Activated T-helper 1 cell treated with anti-CD3 and anti-CD28 coated beads, Interleukin-12 subunit alpha, Interleukin-12 subunit beta, Interleukin-2, Interleukin-4 antibody, amounts not matched to agents 30 ng/mL and 10 ng/mL and 1 ng/mL, durations not matched to agents 14 hours and 24 hours and 36 hours (primary cell): ENCODE measurements around the gene CALR3. TPM values are rescaled to one million over a fixed set of nuclear protein-coding genes. Genes with fewer than 3 reads are reported as not detected.
"Not testable (repeated sequence)": the region's sequence is repeated elsewhere in the genome, so short reads cannot be mapped to it uniquely, and the experiment has no call there.

Experiments
- DNase-seq: peaks from one replicate; pipeline ENCODE4 v3.0.0; 2021; ENCODE audit warnings: low spot score
- H3K27ac Mint-ChIP-seq: one replicate; pipeline ENCODE4 v1.8.0; 2021; ENCODE audit warnings: mild to moderate bottlenecking, mixed read lengths
- H3K27me3 Mint-ChIP-seq: one replicate; pipeline ENCODE4 v1.8.0; 2022; ENCODE audit warnings: mild to moderate bottlenecking, moderate library complexity, mixed read lengths; ENCODE audit not compliant: insufficient read depth
- H3K36me3 Mint-ChIP-seq: one replicate; pipeline ENCODE4 v1.8.0; 2021; ENCODE audit warnings: low read depth, mixed read lengths
- H3K4me1 Mint-ChIP-seq: one replicate; pipeline ENCODE4 v1.8.0; 2021; ENCODE audit warnings: low read depth, mixed read lengths
- H3K4me3 Mint-ChIP-seq: one replicate; pipeline ENCODE4 v1.8.0; 2021; ENCODE audit warnings: mild to moderate bottlenecking, moderate library complexity, mixed read lengths
- H3K9me3 Mint-ChIP-seq: one replicate; pipeline ENCODE4 v1.8.0; 2021; ENCODE audit warnings: mixed read lengths
- intact Hi-C: fragments of 100-400 bp; cut with micrococcal nuclease; formaldehyde crosslinking; loops from one replicate; pipeline ENCODE4 v1.15.1; 2024
- total RNA-seq: library from RNA; stranded (reverse); gene quantifications from 2 replicates; pipeline ENCODE4 v1.2.3, GENCODE V29; 2022

Gene CALR3
- total RNA-seq, 1 donor from 2014 or later, result not detected

DNA sequence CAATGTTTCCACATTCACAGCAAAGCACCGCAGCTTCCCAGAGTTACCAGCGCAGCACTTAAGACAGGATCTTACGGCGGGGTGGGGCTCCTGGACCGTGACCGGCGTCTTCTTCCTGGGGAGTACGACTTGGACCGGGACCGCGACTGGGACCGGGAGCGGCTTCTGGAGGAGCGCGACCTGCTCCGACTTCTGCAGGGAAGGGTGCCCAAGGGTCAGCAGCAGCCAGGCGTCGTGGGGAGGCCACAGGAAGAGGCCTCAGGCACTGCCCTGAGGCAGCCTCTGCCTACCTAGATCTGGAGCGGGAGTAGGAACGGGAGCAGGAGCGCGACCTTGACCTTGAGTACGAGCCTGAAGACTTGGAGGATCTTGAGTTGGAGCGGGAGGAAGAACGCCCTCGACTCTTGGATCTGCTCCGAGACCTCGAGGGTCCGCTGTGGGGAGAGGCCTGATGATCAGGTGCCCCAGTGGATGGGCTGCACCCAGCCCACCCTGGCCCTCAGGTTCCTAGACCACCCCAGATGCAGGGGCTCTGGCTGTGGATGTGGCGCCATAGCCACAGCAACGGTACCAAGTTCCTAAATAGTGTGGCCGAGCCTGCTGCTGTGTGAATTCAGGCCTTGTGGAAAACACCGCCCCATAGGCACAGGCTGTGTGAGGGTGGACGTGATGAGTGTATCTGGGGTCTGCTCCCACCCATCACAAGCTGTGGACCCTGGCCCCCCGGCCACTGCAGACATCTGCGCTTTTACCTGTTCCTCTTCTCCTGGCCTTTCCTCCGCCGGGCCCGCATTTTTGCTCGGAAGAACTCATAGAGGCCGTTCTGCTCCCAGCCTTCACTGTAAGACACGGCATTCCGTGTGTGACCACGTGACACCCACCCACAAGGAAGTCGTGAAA, 24.4 kb upstream of the CALR3 start:
- H3K4me1 Mint-ChIP-seq, result no peaks in the 10 kb centered on the region
- peaks cover 32% of the 10 kb centered on the region for H3K36me3 Mint-ChIP-seq
- DNase-seq, result no peak
- intact Hi-C loops, result no loop called here
- no peak overlapping the region for H3K27ac Mint-ChIP-seq
- H3K27me3 Mint-ChIP-seq, result no peaks in the 10 kb centered on the region
- no peaks in the 10 kb centered on the region for H3K9me3 Mint-ChIP-seq
- no peak overlapping the region for H3K4me3 Mint-ChIP-seq

DNA sequence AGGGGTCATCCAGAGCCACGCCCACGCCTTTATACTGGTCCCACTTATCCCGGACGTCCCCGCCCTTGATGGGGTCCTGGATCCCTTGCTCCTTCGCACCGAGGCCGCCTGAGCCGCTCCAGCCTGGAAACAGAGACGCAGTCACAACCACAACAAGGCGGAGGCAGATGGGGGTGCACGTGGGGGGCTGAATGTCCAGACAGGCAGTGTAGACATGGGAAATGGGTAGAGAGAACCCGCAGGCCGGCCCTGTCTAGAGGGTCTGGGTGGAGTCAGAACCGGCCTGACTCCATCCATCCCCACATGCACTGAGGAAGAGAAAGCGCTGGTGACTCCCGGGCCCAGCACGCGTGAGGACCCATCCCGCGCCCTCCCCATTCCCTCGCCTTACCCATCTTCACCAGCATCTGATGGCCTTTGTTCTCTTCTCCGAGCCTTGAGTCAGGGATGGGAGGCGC, 23.3 kb upstream of the CALR3 start:
- intact Hi-C loops, result no loop called here
- H3K9me3 Mint-ChIP-seq, result no peaks in the 10 kb centered on the region
- no peak overlapping the region for H3K27ac Mint-ChIP-seq
- no peak overlapping the region for H3K4me3 Mint-ChIP-seq
- no peak for DNase-seq
- no peaks in the 10 kb centered on the region for H3K4me1 Mint-ChIP-seq
- no peaks in the 10 kb centered on the region for H3K27me3 Mint-ChIP-seq
- H3K36me3 Mint-ChIP-seq, result peaks cover 31% of the 10 kb centered on the region

- Mint-ChIP-seq H3K4me1 (no peaks in the 10 kb centered on the region), H3K4me3 (no peak overlapping the region), H3K27me3 (no peaks in the 10 kb centered on the region), H3K27ac (no peak overlapping the region), H3K9me3 (no peaks in the 10 kb centered on the region), H3K36me3 (peaks cover 27% of the 10 kb centered on the region)
- DNase-seq, result no peak
- intact Hi-C loops, result no loop called here
Observed at GRCh38 chr19:16518483-16519229, 22.7 kb upstream of the CALR3 start.

GRCh38 chr19:16518061-16518460, 22.1 kb upstream of the CALR3 start:
- no peak overlapping the region for H3K4me3 Mint-ChIP-seq
- intact Hi-C loops, result no loop called here
- peaks cover 24% of the 10 kb centered on the region for H3K36me3 Mint-ChIP-seq
- no peak overlapping the region for H3K27ac Mint-ChIP-seq
- DNase-seq, result no peak
- H3K27me3 Mint-ChIP-seq, result no peaks in the 10 kb centered on the region
- H3K4me1 Mint-ChIP-seq, result no peaks in the 10 kb centered on the region
- no peaks in the 10 kb centered on the region for H3K9me3 Mint-ChIP-seq

DNA sequence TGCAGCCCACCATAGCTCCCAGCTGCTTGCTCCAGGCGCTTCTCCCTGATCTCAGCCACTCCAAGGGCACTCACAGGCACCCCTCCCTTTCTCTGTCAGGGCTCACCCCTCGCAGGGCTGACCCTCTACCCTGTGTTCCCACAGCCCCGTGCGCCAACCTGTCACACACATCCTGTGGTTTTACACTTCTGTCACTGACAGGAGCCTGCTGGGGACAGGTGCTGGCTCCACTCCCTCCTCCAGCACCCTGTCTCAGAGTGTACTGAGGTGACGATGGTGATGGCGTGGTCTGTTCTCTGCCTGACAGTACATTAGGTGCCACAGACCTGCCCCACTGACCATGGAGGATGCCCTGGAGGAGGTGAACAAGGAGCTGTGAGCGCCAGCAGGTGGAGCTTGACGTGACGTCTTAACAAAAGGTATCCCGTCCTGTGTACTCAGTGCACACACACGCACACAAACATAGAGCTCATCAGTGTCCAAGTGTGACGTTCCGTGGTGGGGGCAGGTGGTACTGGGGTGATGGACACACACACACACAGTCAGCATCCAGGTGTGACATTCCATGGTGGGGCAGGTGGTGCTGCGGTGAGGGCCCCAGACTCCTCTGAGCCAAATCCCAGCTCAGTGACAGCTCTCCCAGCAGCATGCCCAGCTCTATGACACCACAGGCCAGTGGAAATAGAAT, 21.1 kb upstream of the CALR3 start:
- Mint-ChIP-seq H3K9me3 (no peaks in the 10 kb centered on the region), H3K36me3 (peaks cover 17% of the 10 kb centered on the region), H3K4me1 (no peaks in the 10 kb centered on the region), H3K4me3 (no peak overlapping the region), H3K27me3 (no peaks in the 10 kb centered on the region), H3K27ac (no peak overlapping the region)
- no peak for DNase-seq
- intact Hi-C loops, result no loop called here

DNA sequence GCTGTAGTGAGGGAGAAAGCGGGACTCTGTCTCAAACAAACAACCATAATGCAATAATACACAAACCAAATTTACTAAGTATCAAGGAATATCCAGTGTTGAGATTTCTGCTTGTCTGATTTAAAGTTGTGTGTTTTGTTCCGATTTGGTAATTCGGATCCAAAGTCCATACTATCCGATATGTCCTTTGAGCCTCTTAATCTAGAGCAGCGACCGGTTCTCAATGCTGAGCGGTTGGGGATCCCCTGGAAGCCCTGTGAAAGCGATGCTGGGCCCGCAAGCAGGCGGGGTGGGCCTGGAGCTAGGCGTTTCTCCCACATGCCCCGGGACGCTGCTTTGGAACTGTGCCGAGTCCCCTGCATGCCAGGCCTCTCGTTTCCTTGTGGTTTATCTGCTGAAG, 20.4 kb upstream of the CALR3 start:
- no peaks in the 10 kb centered on the region for H3K4me1 Mint-ChIP-seq

GRCh38 chr19:16514383-16515019, 18.5 kb upstream of the CALR3 start:
- no peak for DNase-seq
- Mint-ChIP-seq H3K9me3 (no peaks in the 10 kb centered on the region), H3K4me1 (no peaks in the 10 kb centered on the region), H3K36me3 (peaks cover 13% of the 10 kb centered on the region), H3K27ac (no peak overlapping the region), H3K27me3 (no peaks in the 10 kb centered on the region), H3K4me3 (no peak overlapping the region)
- intact Hi-C loops, result no loop called here

More for the DNA sequence above, 20.4 kb upstream of the CALR3 start:
- no peak overlapping the region for H3K27ac Mint-ChIP-seq
- intact Hi-C loops, result no loop called here
- H3K36me3 Mint-ChIP-seq, result peaks cover 17% of the 10 kb centered on the region
- H3K4me3 Mint-ChIP-seq, result no peak overlapping the region
- no peak for DNase-seq
- H3K27me3 Mint-ChIP-seq, result no peaks in the 10 kb centered on the region
- H3K9me3 Mint-ChIP-seq, result no peaks in the 10 kb centered on the region

- intact Hi-C loops, H3K27me3 Mint-ChIP-seq, DNase-seq, H3K27ac Mint-ChIP-seq, H3K4me3 Mint-ChIP-seq, H3K4me1 Mint-ChIP-seq, H3K9me3 Mint-ChIP-seq, H3K36me3 Mint-ChIP-seq: not testable (repeated sequence)
Observed at GRCh38 chr19:16512611-16513010, 16.6 kb upstream of the CALR3 start.

- Mint-ChIP-seq H3K27me3 (no peaks in the 10 kb centered on the region), H3K4me1 (no peaks in the 10 kb centered on the region), H3K4me3 (no peak overlapping the region), H3K36me3 (no peaks in the 10 kb centered on the region), H3K9me3 (no peaks in the 10 kb centered on the region), H3K27ac (no peak overlapping the region)
- intact Hi-C loops, result no loop called here
- no peak for DNase-seq
Observed at GRCh38 chr19:16509141-16510061, 13.4 kb upstream of the CALR3 start.

GRCh38 chr19:16508546-16508945, 12.6 kb upstream of the CALR3 start:
- H3K9me3 Mint-ChIP-seq, result no peaks in the 10 kb centered on the region
- no peaks in the 10 kb centered on the region for H3K4me1 Mint-ChIP-seq
- intact Hi-C loops, result no loop called here
- H3K4me3 Mint-ChIP-seq, result no peak overlapping the region
- H3K27me3 Mint-ChIP-seq, result no peaks in the 10 kb centered on the region
- no peaks in the 10 kb centered on the region for H3K36me3 Mint-ChIP-seq
- no peak overlapping the region for H3K27ac Mint-ChIP-seq
- DNase-seq, result no peak

DNA sequence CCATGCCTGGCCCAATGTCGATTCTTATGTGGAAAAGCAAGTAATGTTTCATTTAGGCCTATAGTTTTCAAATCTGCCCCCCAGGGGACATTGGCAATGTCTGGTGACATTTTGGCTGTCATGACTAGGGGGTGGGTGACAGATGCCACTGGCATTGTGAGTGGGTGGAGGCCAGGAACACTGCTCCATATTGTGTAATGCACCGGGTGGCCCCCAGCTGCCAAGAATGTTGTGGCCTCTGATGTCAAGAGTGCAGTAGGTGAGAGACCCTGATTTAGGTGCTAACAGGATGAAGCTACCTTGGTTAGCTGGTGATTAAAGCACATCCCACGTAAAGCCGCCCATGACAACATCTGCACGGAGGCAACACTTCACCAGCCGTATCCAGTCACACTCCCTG, 11.0 kb upstream of the CALR3 start:
- H3K27me3 Mint-ChIP-seq, result no peaks in the 10 kb centered on the region
- no peak for DNase-seq
- H3K4me1 Mint-ChIP-seq, result no peaks in the 10 kb centered on the region
- no peaks in the 10 kb centered on the region for H3K36me3 Mint-ChIP-seq
- H3K9me3 Mint-ChIP-seq, result no peaks in the 10 kb centered on the region
- no peak overlapping the region for H3K27ac Mint-ChIP-seq
- no peak overlapping the region for H3K4me3 Mint-ChIP-seq
- intact Hi-C loops, result no loop called here

- H3K9me3 Mint-ChIP-seq, H3K36me3 Mint-ChIP-seq, H3K27ac Mint-ChIP-seq, H3K27me3 Mint-ChIP-seq, DNase-seq, H3K4me1 Mint-ChIP-seq, H3K4me3 Mint-ChIP-seq, intact Hi-C loops: not testable (repeated sequence)
Observed at GRCh38 chr19:16506161-16506560, 10.2 kb upstream of the CALR3 start.
